HepG2 (cell line): ENCODE data around the gene FRS2. TPM values are rescaled to one million over a fixed set of nuclear protein-coding genes. Genes with fewer than 3 reads are reported as not detected.
A peak's percentile ranks its signal among the peaks of the same experiment; 100 is the strongest.

Experiments
- ATF7-NPFF ChIP-seq: sonication (generic); formaldehyde crosslinking; IDR thresholded peaks from 2 replicates; pipeline ENCODE4 v1.8.1; 2023; ENCODE audit warnings: mild to moderate bottlenecking, low read depth, missing genetic modification reagents, moderate library complexity
- CHD4 ChIP-seq: fragments of 200-600 bp; sonication (generic); IDR thresholded peaks from 2 replicates; pipeline ENCODE4 v1.7.0; 2017; ENCODE audit warnings: mild to moderate bottlenecking, low read length, borderline replicate concordance
- FLYWCH1 ChIP-seq: sonication (generic); formaldehyde crosslinking; IDR thresholded peaks from 2 replicates; pipeline ENCODE4 v1.8.1; 2023; ENCODE audit warnings: mild to moderate bottlenecking, missing genetic modification reagents
- FOXA3 ChIP-seq: IDR thresholded peaks from 2 replicates; pipeline ENCODE4 v1.6.1; 2016; ENCODE audit warnings: missing genetic modification reagents, missing compliant biosample characterization
- HES4 ChIP-seq: sonication (generic); formaldehyde crosslinking; IDR thresholded peaks from 2 replicates; pipeline ENCODE4 v1.9.0; 2021; ENCODE audit warnings: mild to moderate bottlenecking, missing genetic modification reagents, borderline replicate concordance
- HIVEP1 ChIP-seq: sonication (generic); formaldehyde crosslinking; IDR thresholded peaks from 2 replicates; pipeline ENCODE4 v1.4.0; 2020; ENCODE audit warnings: mild to moderate bottlenecking, missing genetic modification reagents
- HNF4G ChIP-seq, 2 experiments: sonication (generic) in 1 of 2; formaldehyde crosslinking in 1 of 2; IDR thresholded peaks; 2 replicates each; pipeline versions ENCODE4 v1.4.0 to v1.6.1; 2011 to 2020; ENCODE audit warnings: borderline replicate concordance in 2 of 2, low read depth in 2 of 2, mild to moderate bottlenecking in 2 of 2, low read length in 1 of 2, missing genetic modification reagents in 1 of 2, moderate library complexity in 1 of 2
- HOXA9 ChIP-seq: sonication (generic); formaldehyde crosslinking; IDR thresholded peaks from 2 replicates; pipeline ENCODE4 v1.8.1; 2022; ENCODE audit warnings: missing genetic modification reagents, mild to moderate bottlenecking, moderate library complexity, borderline replicate concordance
- MAF1 ChIP-seq: sonication (generic); formaldehyde crosslinking; IDR thresholded peaks from 2 replicates; pipeline ENCODE4 v1.5.0; 2020; ENCODE audit warnings: missing genetic modification reagents, borderline replicate concordance
- MZF1 ChIP-seq: sonication (generic); formaldehyde crosslinking; IDR thresholded peaks from 2 replicates; pipeline ENCODE4 v1.8.1; 2023; ENCODE audit warnings: mild to moderate bottlenecking, missing genetic modification reagents, borderline replicate concordance
- PHF8 ChIP-seq: sonication (generic); formaldehyde crosslinking; IDR thresholded peaks from 2 replicates; pipeline ENCODE4 v1.5.0; 2020; ENCODE audit warnings: missing genetic modification reagents
- PLRG1 ChIP-seq: fragments of 450-650 bp; conservative IDR thresholded peaks from 2 replicates; pipeline ENCODE4 v1.6.1; 2016
- POGZ ChIP-seq: sonication (generic); formaldehyde crosslinking; IDR thresholded peaks from 2 replicates; pipeline ENCODE4 v1.4.0; 2020; ENCODE audit warnings: mild to moderate bottlenecking, missing genetic modification reagents
- RBM22 ChIP-seq: fragments of 200-400 bp; formaldehyde crosslinking; optimal IDR thresholded peaks from 2 replicates; pipeline ENCODE3; 2017; ENCODE audit warnings: mild to moderate bottlenecking, low read length, moderate library complexity
- RBM39 ChIP-seq: fragments of 200-400 bp; formaldehyde crosslinking; IDR thresholded peaks from one replicate; pipeline ENCODE4 v1.6.1; 2018; ENCODE audit warnings: antibody characterized with exemption, mild to moderate bottlenecking, low read depth, low read length; ENCODE audit not compliant: poor library complexity, severe bottlenecking
- TARDBP ChIP-seq: sonication (generic); formaldehyde crosslinking; IDR thresholded peaks from 2 replicates; pipeline ENCODE4 v1.8.0; 2022; ENCODE audit warnings: mild to moderate bottlenecking, missing genetic modification reagents
- TBX3 ChIP-seq: fragments of 450-650 bp; IDR thresholded peaks from 2 replicates; pipeline ENCODE4 v1.6.1; 2017; ENCODE audit warnings: antibody characterized with exemption, mild to moderate bottlenecking, inconsistent platforms, borderline replicate concordance
- ZBTB42 ChIP-seq: sonication (generic); formaldehyde crosslinking; IDR thresholded peaks from 2 replicates; pipeline ENCODE4 v1.5.0; 2020; ENCODE audit warnings: mild to moderate bottlenecking, missing genetic modification reagents
- ZFP37 ChIP-seq: sonication (generic); formaldehyde crosslinking; IDR thresholded peaks from 2 replicates; pipeline ENCODE4 v1.4.0; 2020; ENCODE audit warnings: missing genetic modification reagents, borderline replicate concordance
- ZKSCAN1 ChIP-seq: fragments of 150-350 bp; IDR thresholded peaks from 2 replicates; pipeline ENCODE4 v1.6.1; 2014; ENCODE audit warnings: low read length
- ZNF263 ChIP-seq: sonication (generic); formaldehyde crosslinking; IDR thresholded peaks from 2 replicates; pipeline ENCODE4 v1.4.0; 2020; ENCODE audit warnings: missing genetic modification reagents
- ZNF326 ChIP-seq: sonication (generic); formaldehyde crosslinking; IDR thresholded peaks from 2 replicates; pipeline ENCODE4 v1.4.0; 2020; ENCODE audit warnings: missing genetic modification reagents, borderline replicate concordance
- ZNF557 ChIP-seq: sonication (generic); formaldehyde crosslinking; IDR thresholded peaks from 2 replicates; pipeline ENCODE4 v1.4.0; 2020; ENCODE audit warnings: missing genetic modification reagents
- ZNF83 ChIP-seq: sonication (generic); formaldehyde crosslinking; IDR thresholded peaks from 2 replicates; pipeline ENCODE4 v1.4.0; 2020; ENCODE audit warnings: missing genetic modification reagents, mild to moderate bottlenecking, borderline replicate concordance
- polyA plus RNA-seq, 8 experiments: library from polyadenylated mRNA; depleted of rRNA in 3 of 8; stranded (reverse) in 7 of 8; unstranded in 1 of 8; fragments of >200 nt; fragmentation: Illumina TruSeq in 4 of 8; extraction: Trizol in 4 of 8; gene quantifications; 2 replicates each; pipeline versions ENCODE4 v1.2.1 to v1.2.3, GENCODE V29; 2011 to 2016; ENCODE audit warnings: low read depth in 4 of 8, missing spikeins in 1 of 8, mixed read lengths in 1 of 8; ENCODE audit not compliant: insufficient read depth in 1 of 8
- total RNA-seq, 5 experiments: library from RNA; depleted of rRNA; stranded (reverse); fragments of >200 nt; fragmentation: Illumina TruSeq; extraction: Trizol; gene quantifications; 2 replicates each; pipeline ENCODE4 v1.2.3, GENCODE V29; 2016; ENCODE audit warnings: low read depth in 1 of 5
- TF ChIP-seq, protein P1 (sequence below): sonication (generic); formaldehyde crosslinking; IDR thresholded peaks from 2 replicates; pipeline ENCODE4 v1.5.0; 2020; ENCODE audit warnings: mild to moderate bottlenecking, missing genetic modification reagents
- TF ChIP-seq, protein P2 (sequence below): IDR thresholded peaks from 2 replicates; pipeline ENCODE4 v1.6.1; 2012; ENCODE audit warnings: inconsistent platforms

The FRS2 gene
- total and polyA plus RNA-seq, 2 of the 13 experiments (the other 11 are each of a cell fraction or from before 2014, with no cell fraction given), result 8.3 to 16.8 TPM

DNA sequence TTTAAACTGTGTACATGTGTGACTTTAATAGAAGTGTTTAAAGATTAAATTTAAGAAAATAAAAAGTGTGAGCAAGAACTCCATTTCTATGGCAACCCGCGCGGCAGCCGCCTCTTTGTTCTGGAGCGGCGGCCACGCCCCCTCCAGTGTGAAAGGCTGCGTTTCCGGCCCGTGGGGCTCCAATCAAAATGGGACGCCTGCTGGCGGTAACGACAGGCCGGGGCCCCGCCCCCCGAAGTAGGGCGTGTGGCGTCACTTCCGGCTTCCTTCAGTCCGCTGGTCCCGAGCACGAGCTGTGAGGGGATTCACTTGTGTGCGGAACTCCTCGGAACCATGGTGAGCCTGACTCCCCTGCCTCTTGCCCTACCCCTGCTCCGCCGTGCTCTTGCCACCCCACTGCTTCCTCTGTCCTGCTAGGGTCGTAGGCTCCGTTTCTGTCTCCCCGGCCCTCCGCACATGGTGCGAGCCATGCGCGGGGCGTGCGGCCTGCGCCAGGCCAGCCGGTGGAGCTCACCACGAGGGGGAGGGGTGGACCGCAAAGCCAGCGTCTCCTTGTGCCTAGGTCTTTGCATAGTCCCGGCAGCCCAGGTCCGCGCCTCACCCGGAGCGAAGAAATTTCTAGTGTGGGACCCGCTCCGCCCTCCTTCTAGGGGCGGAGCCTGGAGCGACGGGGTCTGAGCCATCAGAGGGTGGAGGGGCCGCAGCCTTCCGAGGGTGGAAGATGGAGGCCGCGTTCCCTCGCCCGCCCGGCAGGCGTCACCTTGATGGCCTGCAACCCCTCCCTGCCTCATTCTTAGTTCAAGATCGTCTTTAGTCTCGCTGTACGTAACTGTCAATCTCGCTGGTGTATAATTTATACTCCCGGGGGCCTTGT lies 115.2 kb downstream of the FRS2 start, which contains the start of gene CCT2 (continued):
- TF ChIP-seq RBM22 (no peak), MZF1 (CRISPR knock-in tag) (no peak; the same call in 1 of the 2 replicates), FLYWCH1 (CRISPR knock-in tag) (0 out of 2 replicates have a peak, but pooled peaks have one; percentile 47), PLRG1 (no peak), ZNF557 (peak; percentile 90; the same call in 1 of the 2 replicates), FOXA3 (0 out of 2 replicates have a peak, but pooled peaks have one; percentile 6), HIVEP1 (CRISPR knock-in tag) (peak; percentile 91), MAF1 (CRISPR knock-in tag) (peak; percentile 87; the same call in 1 of the 2 replicates), ZNF326 (no peak), ZNF83 (no peak; the same call in 1 of the 2 replicates), HES4 (CRISPR knock-in tag) (peak; percentile 94), ZNF263 (peak; percentile 64; the same call in 1 of the 2 replicates), CHD4 (no peak), RBM39 (no peak), TARDBP (CRISPR knock-in tag) (no peak; the same call in 1 of the 2 replicates), ZKSCAN1 (no peak), ZFP37 (CRISPR knock-in tag) (0 out of 2 replicates have a peak, but pooled peaks have one; percentile 34), HOXA9 (CRISPR knock-in tag) (no peak), POGZ (CRISPR knock-in tag) (peak; percentile 91), ZBTB42 (CRISPR knock-in tag) (peak; percentile 15; the same call in 1 of the 2 replicates), PHF8 (CRISPR knock-in tag) (peak; percentile 100), ATF7-NPFF (peak; percentile 92), TBX3 (no peak), HNF4G (IDR thresholded peaks at IDR 0.05; ENCODE audit: borderline replicate concordance, low read depth, low read length) (no peak), HNF4G (CRISPR knock-in tag; IDR thresholded peaks at IDR 0.05; ENCODE audit: borderline replicate concordance, low read depth) (no peak)
- TF ChIP-seq, protein P1, sequence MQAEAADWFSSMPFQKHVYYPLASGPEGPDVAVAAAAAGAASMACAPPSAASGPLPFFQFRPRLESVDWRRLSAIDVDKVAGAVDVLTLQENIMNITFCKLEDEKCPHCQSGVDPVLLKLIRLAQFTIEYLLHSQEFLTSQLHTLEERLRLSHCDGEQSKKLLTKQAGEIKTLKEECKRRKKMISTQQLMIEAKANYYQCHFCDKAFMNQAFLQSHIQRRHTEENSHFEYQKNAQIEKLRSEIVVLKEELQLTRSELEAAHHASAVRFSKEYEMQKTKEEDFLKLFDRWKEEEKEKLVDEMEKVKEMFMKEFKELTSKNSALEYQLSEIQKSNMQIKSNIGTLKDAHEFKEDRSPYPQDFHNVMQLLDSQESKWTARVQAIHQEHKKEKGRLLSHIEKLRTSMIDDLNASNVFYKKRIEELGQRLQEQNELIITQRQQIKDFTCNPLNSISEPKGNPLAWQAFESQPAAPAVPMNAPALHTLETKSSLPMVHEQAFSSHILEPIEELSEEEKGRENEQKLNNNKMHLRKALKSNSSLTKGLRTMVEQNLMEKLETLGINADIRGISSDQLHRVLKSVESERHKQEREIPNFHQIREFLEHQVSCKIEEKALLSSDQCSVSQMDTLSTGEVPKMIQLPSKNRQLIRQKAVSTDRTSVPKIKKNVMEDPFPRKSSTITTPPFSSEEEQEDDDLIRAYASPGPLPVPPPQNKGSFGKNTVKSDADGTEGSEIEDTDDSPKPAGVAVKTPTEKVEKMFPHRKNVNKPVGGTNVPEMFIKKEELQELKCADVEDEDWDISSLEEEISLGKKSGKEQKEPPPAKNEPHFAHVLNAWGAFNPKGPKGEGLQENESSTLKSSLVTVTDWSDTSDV (CRISPR knock-in tag), result peak; percentile 63; the same call in 1 of the 2 replicates
- TF ChIP-seq, protein P2, sequence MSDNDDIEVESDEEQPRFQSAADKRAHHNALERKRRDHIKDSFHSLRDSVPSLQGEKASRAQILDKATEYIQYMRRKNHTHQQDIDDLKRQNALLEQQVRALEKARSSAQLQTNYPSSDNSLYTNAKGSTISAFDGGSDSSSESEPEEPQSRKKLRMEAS, result peak; percentile 96
